Activated T-helper 9 cell treated with anti-CD3 and anti-CD28 coated beads, Interleukin-2, amount 50 U/mL, for 16 hours (primary cell): ENCODE results near the gene STPG2.
"Not testable (repeated sequence)": the region's sequence is repeated elsewhere in the genome, so short reads cannot be mapped to it uniquely, and the experiment has no call there.

ENCODE experiments used
- DNase-seq: peaks from one replicate; pipeline ENCODE4 v3.0.0-alpha.2; 2020; ENCODE audit warnings: low read depth

The STPG2 gene

GRCh38 chr4:97627750-97628149 is 515.5 kb downstream of the STPG2 start:
- DNase-seq, result no peak

- no peak for DNase-seq
Measured at GRCh38 chr4:97624204-97624603, 519.1 kb downstream of the STPG2 start.

DNA sequence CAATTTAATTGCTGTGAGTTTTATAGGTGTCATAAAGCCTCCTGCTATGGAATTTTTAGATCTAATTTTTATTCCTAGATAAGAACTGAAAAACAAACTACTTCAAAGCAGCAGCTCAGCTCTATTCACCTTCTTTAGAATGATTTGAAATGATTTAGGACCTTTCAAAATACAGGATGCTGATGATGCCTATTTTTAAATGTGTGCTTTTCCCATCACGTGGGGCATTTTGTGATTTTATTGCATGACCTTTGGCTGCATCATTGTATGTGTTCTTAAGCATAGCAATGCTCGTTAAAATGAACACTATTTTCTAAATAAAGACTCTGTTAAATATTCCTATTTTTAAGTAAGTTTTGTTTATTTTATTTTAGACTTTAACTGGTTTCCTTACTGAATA is 537.3 kb downstream of the STPG2 start:
- no peak for DNase-seq

- no peak for DNase-seq
Measured at GRCh38 chr4:97593248-97593647, 550.0 kb downstream of the STPG2 start.

- DNase-seq, result no peak
Measured at GRCh38 chr4:97590266-97590665, 553.0 kb downstream of the STPG2 start.

GRCh38 chr4:97589481-97590196 is 553.6 kb downstream of the STPG2 start:
- DNase-seq, result no peak

DNA sequence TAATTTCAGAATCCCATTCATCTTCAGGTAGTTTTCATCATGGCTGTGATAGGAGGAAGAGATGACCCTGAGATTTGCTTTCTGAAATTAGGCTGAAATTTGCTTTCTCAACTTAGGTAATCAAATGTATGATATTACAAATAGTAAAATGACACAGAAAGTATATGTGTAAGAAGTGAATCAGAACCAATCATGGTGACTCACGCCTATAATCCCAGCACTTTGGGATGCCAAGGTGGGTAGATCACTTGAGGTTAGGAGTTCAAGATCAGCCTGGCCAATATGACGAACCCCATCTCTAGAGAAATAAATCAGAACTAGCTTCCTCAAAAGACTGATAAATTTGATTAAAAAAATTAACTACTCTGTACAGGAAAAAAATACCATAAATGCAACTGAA is 555.4 kb downstream of the STPG2 start:
- DNase-seq, result no peak

- no peak for DNase-seq
Measured at GRCh38 chr4:97585274-97585673, 558.0 kb downstream of the STPG2 start.

- no peak for DNase-seq
Measured at GRCh38 chr4:97582890-97583289, 560.4 kb downstream of the STPG2 start.

DNA sequence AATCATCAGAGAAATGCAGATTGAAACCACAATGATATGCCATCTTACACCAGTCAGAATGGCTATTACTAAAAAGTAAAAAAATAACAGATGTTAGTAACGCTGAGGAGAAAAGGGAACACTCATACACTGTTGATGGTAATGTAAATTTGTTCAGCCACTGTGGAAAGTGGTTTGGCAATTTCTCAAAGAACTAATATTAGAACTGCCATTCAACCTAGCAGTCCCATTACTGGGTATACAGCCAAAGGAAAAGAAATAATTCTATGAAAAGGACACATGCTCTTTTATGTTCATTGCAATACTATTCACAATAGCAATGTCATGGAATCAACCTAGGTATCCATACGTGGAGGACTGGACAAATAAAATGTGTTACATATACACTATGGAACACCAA is 566.3 kb downstream of the STPG2 start:
- DNase-seq, result no peak

GRCh38 chr4:97560009-97560408 is 583.3 kb downstream of the STPG2 start:
- no peak for DNase-seq

DNA sequence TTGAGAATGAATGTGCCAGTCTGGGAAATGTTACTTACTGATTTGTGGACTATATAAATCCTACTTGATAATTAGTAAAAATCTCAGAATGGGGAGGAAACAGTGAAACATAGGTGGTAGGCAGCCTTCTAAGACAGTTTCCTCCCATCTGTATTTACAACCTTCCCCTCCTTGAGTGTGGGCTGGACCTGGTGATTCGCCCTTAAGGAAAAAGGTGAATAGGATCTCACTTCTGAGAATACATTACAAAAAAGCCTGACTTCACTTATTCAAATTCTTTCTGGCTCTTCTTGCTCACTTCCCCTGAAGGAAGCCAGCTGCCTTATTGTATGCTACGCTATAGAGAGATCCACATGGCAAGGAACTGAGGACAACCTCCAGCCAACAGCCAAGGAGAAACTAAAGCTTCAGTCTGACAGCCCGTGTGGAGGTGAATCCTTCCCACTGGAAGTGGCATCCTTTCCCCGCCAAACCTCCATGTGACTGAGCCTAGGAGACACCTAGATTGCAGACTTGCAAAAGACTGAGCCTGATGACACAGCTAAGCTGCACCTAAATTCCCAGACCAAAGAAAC is 585.0 kb downstream of the STPG2 start:
- no peak for DNase-seq

GRCh38 chr4:97550637-97551036 is 592.6 kb downstream of the STPG2 start:
- DNase-seq, result not testable (repeated sequence)

- no peak for DNase-seq
Measured at GRCh38 chr4:97548943-97549583, 594.2 kb downstream of the STPG2 start.

DNA sequence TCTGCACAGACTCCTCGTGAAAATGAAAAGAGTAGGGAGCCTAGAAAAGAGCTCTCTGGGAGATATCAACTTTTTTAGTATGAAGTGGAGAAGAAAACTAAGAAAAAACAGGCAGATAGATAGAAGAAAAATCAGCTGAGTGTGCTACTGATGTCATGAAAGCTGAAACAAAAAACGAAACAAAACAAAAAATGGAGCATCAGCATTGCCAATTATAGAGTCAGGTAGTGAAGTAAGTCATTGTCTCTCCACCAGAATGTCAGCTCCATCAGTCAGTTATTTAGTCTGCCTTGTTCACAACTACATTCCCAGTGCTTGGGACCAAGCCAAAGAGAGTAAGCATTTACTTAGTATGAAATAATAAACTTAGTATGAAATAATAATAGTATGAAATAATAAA is 595.1 kb downstream of the STPG2 start:
- DNase-seq, result no peak

GRCh38 chr4:97531351-97531750 is 611.9 kb downstream of the STPG2 start:
- no peak for DNase-seq

DNA sequence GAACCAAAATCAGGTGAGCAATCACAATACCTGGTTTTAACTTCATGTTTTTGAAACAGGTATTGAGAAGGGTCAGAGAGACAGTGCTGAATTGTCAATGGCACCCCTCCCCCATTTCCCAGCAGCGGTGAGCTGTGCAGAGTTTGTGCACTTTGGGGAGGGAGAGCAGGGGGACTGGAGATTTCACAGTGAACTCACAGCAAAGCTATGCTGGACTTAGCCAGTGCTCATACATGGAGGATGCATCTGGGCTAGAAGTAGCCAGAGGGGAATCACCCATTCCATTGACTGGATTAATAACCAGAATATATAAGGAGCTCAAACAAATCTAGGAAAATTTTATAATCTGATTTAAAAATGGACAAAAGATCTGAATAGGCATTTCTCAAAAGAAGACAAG is 612.6 kb downstream of the STPG2 start:
- no peak for DNase-seq

- DNase-seq, result no peak
Measured at GRCh38 chr4:97525236-97525635, 618.0 kb downstream of the STPG2 start.

- no peak for DNase-seq
Measured at GRCh38 chr4:97517939-97518338, 625.3 kb downstream of the STPG2 start.

DNA sequence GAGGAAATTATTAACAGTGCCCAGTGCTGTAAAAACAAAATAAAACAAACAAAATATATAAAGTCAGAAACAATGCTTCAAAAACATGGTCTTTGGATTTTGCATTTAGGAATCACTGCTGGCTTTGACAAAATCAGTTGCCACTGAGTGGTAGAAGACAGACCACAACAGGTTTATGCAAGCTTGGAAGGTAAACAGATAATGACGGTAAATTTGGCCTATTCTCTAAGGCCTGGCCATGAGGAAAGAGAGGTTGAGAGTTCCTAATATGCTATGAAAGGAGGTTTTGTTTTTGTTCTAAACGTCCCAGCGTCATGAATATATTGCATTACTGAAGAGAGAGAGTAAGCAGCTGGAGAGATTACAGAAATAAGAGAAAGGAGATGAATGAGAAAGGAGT is 629.4 kb downstream of the STPG2 start:
- no peak for DNase-seq
